HG03159 (cell line): Measurements from ENCODE around the gene TBCCD1.
A peak's percentile ranks its signal among the peaks of the same experiment; 100 is the strongest.

Experiments
- ATAC-seq: cut with Tn5 transposase; IDR thresholded peaks from one replicate; pipeline ENCODE4 v1.9.1; 2021; ENCODE audit warnings: mild to moderate bottlenecking, moderate library complexity; ENCODE audit not compliant: unreplicated experiment

Gene TBCCD1, protein sequence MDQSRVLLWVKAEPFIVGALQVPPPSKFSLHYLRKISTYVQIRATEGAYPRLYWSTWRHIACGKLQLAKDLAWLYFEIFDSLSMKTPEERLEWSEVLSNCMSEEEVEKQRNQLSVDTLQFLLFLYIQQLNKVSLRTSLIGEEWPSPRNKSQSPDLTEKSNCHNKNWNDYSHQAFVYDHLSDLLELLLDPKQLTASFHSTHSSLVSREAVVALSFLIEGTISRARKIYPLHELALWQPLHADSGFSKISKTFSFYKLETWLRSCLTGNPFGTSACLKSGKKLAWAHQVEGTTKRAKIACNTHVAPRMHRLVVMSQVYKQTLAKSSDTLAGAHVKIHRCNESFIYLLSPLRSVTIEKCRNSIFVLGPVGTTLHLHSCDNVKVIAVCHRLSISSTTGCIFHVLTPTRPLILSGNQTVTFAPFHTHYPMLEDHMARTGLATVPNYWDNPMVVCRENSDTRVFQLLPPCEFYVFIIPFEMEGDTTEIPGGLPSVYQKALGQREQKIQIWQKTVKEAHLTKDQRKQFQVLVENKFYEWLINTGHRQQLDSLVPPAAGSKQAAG

DNA sequence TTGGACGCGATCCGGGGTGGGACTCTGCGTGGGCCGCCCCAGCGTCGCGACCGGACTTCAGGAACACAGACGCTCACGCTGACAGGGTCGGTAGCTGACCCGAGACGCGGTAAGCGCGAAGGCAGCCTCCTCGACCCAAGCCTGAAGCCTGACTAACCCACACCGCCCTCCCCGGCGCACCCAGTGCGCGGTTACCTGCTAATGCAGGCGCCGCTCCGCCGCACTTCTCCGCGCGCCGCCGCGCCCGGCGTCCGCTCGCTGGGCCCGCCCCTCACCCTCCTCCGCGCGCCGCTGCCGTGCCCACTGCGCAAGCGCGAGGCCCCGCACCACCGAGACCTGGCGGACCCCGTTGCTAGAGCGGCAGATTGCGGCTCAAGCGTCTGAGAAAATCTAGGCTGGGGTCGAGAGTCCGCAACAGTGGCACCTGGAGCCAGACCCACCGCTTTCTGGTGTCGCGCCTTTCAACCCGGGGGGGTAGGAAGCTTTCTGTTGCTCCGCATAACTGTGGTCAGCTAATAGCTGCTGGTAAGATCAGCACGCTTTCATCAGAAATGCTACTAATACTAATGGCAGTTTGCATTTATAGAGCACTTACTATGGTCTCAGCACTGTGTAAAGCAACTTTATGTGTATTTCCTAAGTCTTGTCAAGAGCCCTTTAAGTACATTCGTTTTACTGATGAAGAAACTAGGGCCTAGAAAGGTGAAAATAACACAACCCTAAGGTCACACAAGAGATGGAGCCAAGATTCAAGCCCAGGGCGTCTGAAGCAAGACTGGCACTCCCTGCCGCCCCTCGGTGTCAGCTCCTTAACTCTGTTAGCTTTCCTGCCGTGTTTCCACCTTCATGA, at the start of gene TBCCD1:
Gene TBCCD1 (minus strand): TSS at position 268 of the 850 bp plus-strand sequence. CDS start 3,010 bp downstream, outside the sequence.
- ATAC-seq = peak; percentile 40

DNA sequence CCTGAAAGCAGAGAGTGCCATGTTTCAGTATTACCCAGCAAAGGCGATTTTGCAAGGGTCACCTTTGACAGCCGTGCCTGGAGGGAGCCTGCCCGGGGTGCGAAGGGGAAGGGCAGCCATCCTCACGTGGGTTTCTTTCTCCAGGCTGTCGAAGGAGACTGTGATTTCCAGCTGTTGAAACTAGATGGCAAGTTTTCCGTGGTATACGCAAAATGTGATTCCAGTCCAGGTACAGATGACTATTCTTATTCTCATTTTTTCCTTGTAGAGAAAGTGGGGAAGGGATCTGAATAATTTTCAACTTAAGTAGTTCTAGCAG, 49.1 kb upstream of the TBCCD1 start:
- ATAC-seq = no peak

DNA sequence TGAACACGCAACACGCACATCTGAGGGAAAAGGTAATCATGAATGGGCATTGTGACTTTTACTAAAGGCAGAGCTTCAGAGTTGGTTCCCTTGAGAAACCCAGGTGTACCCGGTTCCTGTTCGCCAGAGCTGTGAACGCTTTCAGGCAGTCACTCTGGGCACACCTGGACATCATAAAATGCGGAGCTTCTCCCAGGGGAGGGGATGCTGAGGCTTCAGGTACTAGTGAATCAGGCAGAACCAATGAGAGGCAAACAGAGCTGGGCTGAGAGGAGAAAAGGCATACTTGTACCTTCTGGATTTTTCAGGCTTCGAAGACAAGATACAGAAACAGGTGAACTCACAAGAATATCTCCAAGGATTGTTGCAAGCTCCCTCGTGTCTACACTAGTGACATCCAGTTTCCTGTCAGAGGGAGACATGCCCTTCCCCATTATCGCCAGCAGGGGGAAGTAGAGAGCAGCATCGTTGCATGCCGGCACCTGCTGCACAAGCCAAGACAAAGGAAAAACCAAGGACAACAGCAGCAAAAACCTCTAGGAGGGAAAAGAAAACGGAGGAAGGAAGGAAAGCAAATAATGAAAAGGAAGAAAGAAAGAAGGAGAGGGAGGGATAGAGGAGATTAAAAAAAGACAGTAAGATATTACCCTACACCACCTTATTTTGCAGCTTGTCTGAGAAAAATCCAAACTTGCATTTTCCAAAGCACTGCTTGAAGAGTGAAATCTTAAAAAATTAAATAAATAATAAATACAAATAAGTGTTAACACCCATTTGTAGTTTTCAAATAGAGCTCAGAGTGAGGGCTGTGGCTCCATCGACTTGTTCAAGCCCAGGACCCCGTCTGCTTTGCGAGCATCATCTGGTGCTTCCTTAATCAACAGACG, 47.7 kb upstream of the TBCCD1 start:
- ATAC-seq = peak; percentile 64

- no peak for ATAC-seq
These were observed 47.1 kb upstream of the TBCCD1 start for GRCh38 chr3:186614266-186614596.

- no peak for ATAC-seq
These were observed 46.6 kb upstream of the TBCCD1 start for GRCh38 chr3:186613637-186614265.

DNA sequence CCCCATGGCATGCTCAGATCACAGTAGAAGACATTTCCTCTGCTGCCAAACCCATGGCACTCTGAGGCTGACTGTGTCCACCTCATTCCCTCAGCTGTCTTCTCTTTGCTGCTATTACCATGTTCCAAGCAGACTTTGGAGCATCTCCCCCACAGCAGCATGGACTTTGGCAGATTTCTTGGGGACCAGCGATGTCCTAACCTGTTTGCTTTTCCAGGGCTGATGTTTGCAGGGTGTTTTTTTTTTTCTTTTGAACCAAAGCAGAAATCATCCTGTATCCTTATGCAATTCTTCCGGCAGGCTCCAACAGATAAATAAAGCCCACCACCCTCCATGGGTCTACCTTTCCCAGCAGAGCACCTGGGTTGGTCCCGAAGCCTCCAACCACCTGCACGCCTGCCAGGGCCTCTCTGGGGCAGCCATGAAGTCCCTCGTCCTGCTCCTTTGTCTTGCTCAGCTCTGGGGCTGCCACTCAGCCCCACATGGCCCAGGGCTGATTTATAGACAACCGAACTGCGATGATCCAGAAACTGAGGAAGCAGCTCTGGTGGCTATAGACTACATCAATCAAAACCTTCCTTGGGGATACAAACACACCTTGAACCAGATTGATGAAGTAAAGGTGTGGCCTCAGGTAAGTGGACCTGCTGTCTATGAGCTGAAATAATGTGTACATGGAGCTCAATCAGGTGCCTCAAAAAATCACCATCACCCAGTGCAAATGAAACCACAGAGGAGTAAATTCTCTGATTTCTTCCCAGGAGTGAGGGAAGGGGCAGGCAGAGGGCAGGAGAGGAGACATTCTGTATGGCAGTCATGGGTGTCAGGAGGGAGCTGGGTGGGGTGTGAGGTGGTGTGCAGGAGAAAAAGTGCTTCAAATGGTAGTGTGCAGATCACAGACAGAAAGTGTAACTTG, 45.8 kb upstream of the TBCCD1 start, which contains the start of gene AHSG:
Gene AHSG (plus strand): TSS at position 340 of the 916 bp plus-strand sequence. CDS start 82 bp downstream, at position 422.
- no peak for ATAC-seq

DNA sequence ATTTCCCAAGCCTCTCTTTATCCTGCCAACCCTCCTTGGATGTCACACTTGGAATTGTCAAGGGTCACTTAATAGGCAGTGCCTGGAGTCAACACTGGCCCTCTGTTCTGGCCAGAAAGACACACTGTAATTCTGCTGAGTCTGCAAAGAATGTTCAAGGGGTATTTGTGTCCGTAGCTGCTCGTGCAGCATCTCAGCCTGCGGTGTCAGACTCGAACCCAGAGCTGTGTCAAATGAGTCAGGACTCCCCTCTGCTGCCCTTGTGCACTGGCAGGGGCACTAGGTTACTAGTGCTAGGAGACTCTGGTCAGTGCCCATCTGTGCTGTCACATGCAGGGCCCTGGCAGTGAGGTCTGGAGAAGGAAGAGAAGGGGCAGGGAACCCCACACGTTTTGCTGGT, 44.9 kb upstream of the TBCCD1 start:
- no peak for ATAC-seq

DNA sequence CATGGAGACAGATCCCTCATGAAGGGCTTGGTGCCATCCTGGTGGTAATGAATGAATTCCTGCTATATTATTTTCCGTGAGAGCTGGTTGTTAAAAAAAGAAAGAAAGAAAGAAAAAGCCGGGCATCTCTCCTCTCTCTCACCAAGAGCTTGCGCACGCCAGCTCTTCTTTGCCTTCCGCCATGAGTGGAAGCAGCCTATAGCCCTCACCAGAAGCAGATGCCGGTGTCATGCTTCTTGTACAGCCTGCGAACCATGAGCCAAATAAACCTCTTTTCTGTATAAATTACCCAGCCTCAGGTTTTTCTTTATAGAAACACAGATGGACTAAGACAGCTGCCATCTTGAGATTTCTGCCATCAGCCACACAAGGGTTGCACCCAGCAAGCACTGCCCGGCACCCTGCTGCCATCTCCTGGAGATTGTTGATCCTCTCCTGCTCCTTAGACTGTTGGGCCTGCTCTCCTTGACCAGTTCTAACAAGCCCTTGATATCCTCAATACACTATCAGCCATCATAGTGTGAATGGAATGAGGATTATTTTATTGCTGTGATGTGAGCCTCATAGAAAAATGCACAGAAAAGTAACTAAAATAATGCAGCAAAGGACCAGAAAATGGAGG, 42.2 kb upstream of the TBCCD1 start:
- no peak for ATAC-seq

GRCh38 chr3:186608624-186609215, 41.6 kb upstream of the TBCCD1 start:
- ATAC-seq = no peak

DNA sequence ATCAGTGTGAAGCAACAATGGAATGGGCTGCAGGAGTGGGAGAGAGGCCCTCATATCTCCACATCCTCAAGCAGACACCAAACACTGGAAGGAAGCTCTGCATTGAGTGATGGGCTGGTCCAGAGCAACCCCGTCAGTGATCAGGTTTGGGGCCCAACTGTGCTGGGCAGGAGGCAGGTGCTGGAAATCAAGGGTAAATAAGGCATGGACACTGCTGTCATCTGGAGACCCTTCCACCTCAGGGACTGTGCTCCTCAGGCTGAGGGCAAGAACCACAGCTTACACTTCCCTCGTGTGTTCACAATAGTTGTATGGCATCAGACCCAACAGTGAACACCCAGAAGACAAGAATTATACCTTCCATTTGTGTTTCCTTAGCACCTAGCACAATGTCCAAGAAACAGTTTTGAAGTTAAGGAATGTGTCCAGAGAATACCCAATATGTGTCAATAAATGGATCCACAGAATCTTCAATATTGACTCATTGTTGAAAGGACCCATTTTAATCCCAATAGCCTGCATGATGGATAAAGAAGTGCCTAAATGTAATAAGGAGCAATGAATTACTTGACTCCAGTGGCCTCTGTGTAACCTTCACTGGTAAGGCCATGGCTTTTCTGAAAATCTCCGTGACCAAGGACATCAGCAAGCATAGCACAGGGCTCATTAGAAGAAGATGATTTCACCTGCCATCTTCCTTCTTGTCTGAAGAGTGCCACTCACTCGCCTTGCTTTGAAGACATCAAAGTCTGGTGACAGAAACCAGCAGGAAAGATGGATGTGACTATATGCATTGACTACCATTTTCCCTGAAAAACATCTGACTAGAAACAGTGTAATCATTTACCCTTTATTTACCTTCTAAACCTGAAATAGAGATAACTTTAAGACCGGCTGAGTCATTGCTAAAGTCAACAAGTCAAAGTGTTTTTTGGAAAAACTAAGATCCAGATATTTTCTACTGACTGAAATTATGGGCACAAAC, 38.7 kb upstream of the TBCCD1 start:
- ATAC-seq = no peak

DNA sequence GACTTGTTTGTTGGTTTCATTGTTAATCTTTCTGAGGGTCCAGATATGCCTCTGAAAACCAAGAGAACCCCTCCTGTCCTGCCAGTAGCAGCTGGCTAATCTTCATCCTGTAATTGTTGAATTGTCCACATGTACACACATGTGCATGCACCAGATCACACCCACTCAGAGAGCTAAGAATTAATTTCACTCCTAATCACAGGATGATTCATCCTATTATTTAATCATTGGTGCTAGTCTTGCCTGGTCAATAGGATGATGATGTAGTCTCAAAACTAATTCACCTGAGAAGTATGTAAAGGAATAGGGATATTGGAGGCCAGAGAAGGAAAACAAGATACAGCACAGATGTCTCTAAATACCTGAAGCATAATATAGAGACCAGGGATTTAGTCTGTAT, 37.9 kb upstream of the TBCCD1 start:
- no peak for ATAC-seq

DNA sequence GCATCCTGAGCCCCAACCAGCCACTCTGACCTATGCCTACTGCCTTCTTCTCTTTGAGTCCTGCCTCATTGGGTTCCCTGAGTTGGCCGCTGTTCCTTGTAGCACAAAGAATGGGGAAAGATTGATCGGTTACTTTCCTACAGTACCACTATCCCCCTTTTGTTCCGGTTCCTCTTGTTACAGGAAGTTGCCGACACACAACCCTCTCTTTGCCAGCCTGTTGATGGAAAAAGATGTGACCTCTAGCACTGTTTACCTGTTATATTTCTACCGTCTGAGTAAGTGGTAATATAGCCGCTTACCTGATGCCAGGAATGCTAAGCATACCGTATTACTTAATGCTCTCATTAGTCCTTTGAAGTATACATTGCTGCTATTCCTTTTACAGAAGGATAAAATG, 36.0 kb upstream of the TBCCD1 start:
- no peak for ATAC-seq

DNA sequence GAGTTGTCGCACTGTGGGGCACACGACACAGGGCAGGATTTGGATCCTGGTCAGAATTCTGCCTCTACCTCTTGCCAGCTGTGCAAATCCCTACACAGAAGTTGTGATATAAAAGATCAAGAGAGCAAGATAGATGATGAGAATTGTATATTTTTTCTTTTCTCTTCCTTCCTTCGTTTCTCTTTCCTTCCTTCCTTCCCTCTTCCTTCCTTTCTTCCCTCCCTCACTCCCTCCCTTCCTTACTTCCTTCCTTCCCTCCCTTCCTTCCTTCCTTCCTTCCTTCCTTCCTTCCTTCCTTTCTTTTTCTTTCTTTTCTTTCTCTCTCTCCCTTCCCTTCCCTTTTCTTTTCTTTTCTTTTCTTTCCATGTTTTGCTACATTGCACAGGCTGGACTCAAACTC, 33.8 kb upstream of the TBCCD1 start:
- ATAC-seq = no peak

DNA sequence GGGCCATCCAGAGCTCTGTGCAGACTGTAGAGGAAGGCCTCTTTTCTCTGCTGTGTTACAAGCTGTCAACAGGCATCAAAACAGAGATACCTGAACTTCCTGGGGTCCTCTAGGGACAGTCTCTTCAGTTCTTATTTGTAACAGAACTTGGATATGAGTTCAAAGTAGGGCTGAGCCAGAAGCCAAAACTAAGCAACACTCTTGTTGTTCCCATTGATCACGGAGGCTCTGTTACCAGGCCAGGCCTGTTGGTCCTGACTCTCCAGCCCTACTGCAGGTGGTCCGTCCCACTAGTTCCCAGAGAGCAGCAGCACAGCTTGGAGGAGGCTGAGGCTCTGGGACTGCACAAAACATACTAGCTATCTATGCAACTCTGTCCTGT, 32.6 kb upstream of the TBCCD1 start:
- no peak for ATAC-seq

DNA sequence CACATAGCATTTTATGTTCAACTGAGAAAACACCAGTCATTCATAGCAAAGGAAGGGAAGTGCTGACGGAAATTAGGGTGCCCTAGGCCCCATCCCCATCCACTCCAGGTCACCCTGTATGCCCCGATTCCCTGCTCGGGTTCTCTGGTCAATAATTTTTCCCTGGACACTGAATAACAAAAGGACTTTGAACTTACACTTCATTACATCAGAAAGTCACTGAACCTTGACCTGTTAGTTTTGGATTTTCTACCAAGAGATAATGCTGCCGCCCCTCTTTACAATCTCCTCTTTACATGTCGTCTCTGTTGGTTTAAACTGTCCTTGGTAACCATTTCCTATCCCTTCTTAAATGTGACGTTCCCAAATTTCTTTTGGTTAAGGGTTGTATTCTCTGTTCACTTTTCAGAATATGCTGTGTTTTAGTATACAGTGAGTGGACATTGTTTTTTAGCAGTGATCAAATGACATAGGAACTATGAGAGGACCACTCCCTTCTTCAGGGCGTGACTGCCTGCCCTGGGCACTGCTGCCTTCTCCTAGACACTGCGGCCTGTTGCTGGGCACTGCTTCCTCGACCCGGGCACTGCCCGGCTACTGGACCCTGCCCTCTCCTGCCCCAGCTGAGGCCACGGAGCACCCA, 32.1 kb upstream of the TBCCD1 start:
- ATAC-seq = no peak

DNA sequence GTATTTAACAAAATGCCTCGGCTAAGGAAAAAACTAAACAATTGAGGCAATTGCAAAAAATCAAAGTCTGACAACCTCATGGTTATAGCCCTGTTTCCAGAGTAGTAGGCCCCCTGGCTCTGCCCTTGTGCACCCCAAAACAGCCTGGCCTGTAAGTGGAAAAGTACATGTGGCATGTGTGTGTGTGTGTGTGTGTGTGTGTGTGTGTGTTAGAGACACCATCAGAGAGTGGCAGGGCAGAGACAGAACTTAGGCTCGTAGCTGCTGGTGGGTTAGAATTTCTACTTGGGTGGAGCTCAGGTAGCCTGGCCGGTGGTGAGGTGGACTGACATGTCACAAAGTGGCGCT, 31.6 kb upstream of the TBCCD1 start:
- no peak for ATAC-seq
